Activated T-cell treated with anti-CD3 and anti-CD28 coated beads for 4 hours (primary cell): ENCODE data around the gene SECTM1.
A peak's percentile ranks its signal among the peaks of the same experiment; 100 is the strongest.

Experiments
- DNase-seq: peaks from one replicate; pipeline ENCODE4 v3.0.0-alpha.2; 2020

SECTM1 gene

GRCh38 chr17:82327289-82327688, 6.3 kb downstream of the SECTM1 start:
- DNase-seq, result no peak

GRCh38 chr17:82325286-82326180, 8.0 kb downstream of the SECTM1 start:
- no peak for DNase-seq

GRCh38 chr17:82324566-82325285, 8.8 kb downstream of the SECTM1 start:
- DNase-seq, result no peak

- no peak for DNase-seq
Observed at GRCh38 chr17:82323514-82324234, 9.9 kb downstream of the SECTM1 start.

- no peak for DNase-seq
Observed at GRCh38 chr17:82322526-82323453, 10.8 kb downstream of the SECTM1 start.

GRCh38 chr17:82321947-82322466, 11.6 kb downstream of the SECTM1 start:
- no peak for DNase-seq

GRCh38 chr17:82320956-82321927, 12.3 kb downstream of the SECTM1 start:
- DNase-seq, result peak; percentile 82

- no peak for DNase-seq
Observed at GRCh38 chr17:82320140-82320840, 13.3 kb downstream of the SECTM1 start.

- no peak for DNase-seq
Observed at GRCh38 chr17:82319619-82320062, 13.9 kb downstream of the SECTM1 start.

GRCh38 chr17:82318772-82319606, 14.6 kb downstream of the SECTM1 start:
- no peak for DNase-seq

GRCh38 chr17:82318169-82318498, 15.4 kb downstream of the SECTM1 start:
- no peak for DNase-seq

- DNase-seq, result peak; percentile 58
Observed at GRCh38 chr17:82317394-82318168, 16.0 kb downstream of the SECTM1 start, which contains the start of gene CD7. Gene CD7, minus strand, starts transcription at chr17:82317608. Its CDS starts 113 bp downstream, at chr17:82317495.

- no peak for DNase-seq
Observed at GRCh38 chr17:82316651-82317393, 16.7 kb downstream of the SECTM1 start.

GRCh38 chr17:82315703-82316358, 17.7 kb downstream of the SECTM1 start:
- DNase-seq, result no peak

- no peak for DNase-seq
Observed at GRCh38 chr17:82314727-82315605, 18.6 kb downstream of the SECTM1 start.
